Spleen (tissue), 11 donors: Measurements from ENCODE around the gene LRRC59. TPM values are rescaled to one million over a fixed set of nuclear protein-coding genes. Genes with fewer than 3 reads are reported as not detected.
"Not testable (repeated sequence)": the region's sequence is repeated elsewhere in the genome, so short reads cannot be mapped to it uniquely, and the experiment has no call there.

Experiments used
- DNase-seq: peaks from one replicate; pipeline ENCODE4 v3.0.0-alpha.2; 2020
- H3K27ac ChIP-seq, 8 donors: fragments of 200-600 bp; sonication (generic) in 7 of 8; 1 replicate in 4 of 8; 2 replicates in 4 of 8; pipeline versions ENCODE4 v1.5.0 to v1.8.0; 2016 to 2021; ENCODE audit warnings: inconsistent platforms in 4 of 8, mild to moderate bottlenecking in 4 of 8, moderate library complexity in 1 of 8
- H3K27me3 ChIP-seq, 7 donors: fragments of 200-600 bp; sonication (generic) in 6 of 7; replicated peaks in 1 of 7; 1 replicate in 4 of 7; 2 replicates in 3 of 7; pipeline versions ENCODE4 v1.5.0 to v1.8.0; 2016 to 2021; ENCODE audit warnings: inconsistent platforms in 3 of 7, mild to moderate bottlenecking in 1 of 7
- H3K36me3 ChIP-seq, 6 donors: fragments of 200-600 bp; sonication (generic) in 5 of 6; 1 replicate in 4 of 6; 2 replicates in 2 of 6; pipeline versions ENCODE4 v1.5.0 to v1.8.0; 2016 to 2021; ENCODE audit warnings: inconsistent platforms in 2 of 6
- H3K4me1 ChIP-seq, 6 donors: fragments of 200-600 bp; sonication (generic) in 5 of 6; 1 replicate in 3 of 6; 2 replicates in 3 of 6; pipeline versions ENCODE4 v1.5.0 to v1.8.0; 2016 to 2021; ENCODE audit warnings: inconsistent platforms in 3 of 6
- H3K4me3 ChIP-seq, 8 donors: fragments of 200-600 bp; sonication (generic) in 7 of 8; 1 replicate in 4 of 8; 2 replicates in 4 of 8; pipeline versions ENCODE4 v1.5.0 to v1.8.0; 2016 to 2021; ENCODE audit warnings: inconsistent platforms in 4 of 8, mild to moderate bottlenecking in 4 of 8, moderate library complexity in 2 of 8
- H3K9me3 ChIP-seq, 8 donors: fragments of 200-600 bp; sonication (generic) in 7 of 8; 1 replicate in 4 of 8; 2 replicates in 4 of 8; pipeline versions ENCODE4 v1.5.0 to v1.8.0; 2016 to 2021; ENCODE audit warnings: inconsistent platforms in 4 of 8
- POLR2A ChIP-seq, 3 donors: fragments of 450-650 bp; IDR thresholded peaks; one replicate each; pipeline ENCODE4 v1.5.1; 2017; ENCODE audit warnings: antibody characterized with exemption in 3 of 3, mild to moderate bottlenecking in 1 of 3
- POLR2AphosphoS5 ChIP-seq, 3 donors: sonication (generic); formaldehyde crosslinking; IDR thresholded peaks; one replicate each; pipeline ENCODE4 v1.5.1; 2017; ENCODE audit warnings: antibody characterized with exemption in 3 of 3
- WGBS, 5 donors: extraction: QIAGEN DNeasy Blood & Tissue Kit in 3 of 5; methylation state at CpG; one replicate each; pipeline versions ENCODE4 v1.1.5 to v1.1.7; 2013 to 2018; 5-methylcytosine and 5-hydroxymethylcytosine counted together
- intact Hi-C: fragments of 100-400 bp; cut with DNase I; formaldehyde crosslinking; loops from one replicate; pipeline ENCODE4 v1.15.0; 2023; ENCODE audit warnings: low total_unique reads
- polyA plus RNA-seq, 3 donors: library from polyadenylated mRNA; stranded (reverse); fragments of 200-250 nt; gene quantifications; one replicate each; pipeline ENCODE4 v1.2.1, GENCODE V29; 2013
- total RNA-seq, 7 donors: library from RNA; depleted of rRNA in 3 of 7; stranded (reverse); fragments of >200 nt in 3 of 7; fragmentation: NEBNext Ultra II Directional in 4 of 7; extraction: Animal tissue kit (Norgen Biotek cat#: 25700) in 4 of 7; gene quantifications; one replicate each; pipeline versions ENCODE4 v1.1.0 to v1.2.1, GENCODE V29; 2016 to 2021
- TF ChIP-seq, protein P1 (sequence below), 11 experiments: fragments of 200-600 bp in 7 of 11; fragments of 450-650 bp in 4 of 11; sonication (generic) in 4 of 11; IDR thresholded peaks in 8 of 11; conservative IDR thresholded peaks in 3 of 11; 1 replicate in 7 of 11; 2 replicates in 4 of 11; pipeline versions ENCODE4 v1.4.0 to v1.8.0; 2016 to 2021; ENCODE audit warnings: antibody characterized with exemption in 11 of 11, inconsistent platforms in 4 of 11, mild to moderate bottlenecking in 1 of 11
- donor health status: healthy with polysubstance abuse.
- donor health status: DM: no; HTN: no; CAD: no; lungs with moderate emphysema.
- donor health status: DM: no; HTN: no; CAD: no.
- donor health status: Bipolar disorder and iron deficiency.
- donor health status: healthy.
- donor health status: DM: no; HTN: no; CAD: no.
- donor health status: DM: yes; HTN: yes; CAD: no.

The LRRC59 gene
- total and polyA plus RNA-seq, 10 donors, result 12.5 to 71.3 (median 46.1) TPM

DNA sequence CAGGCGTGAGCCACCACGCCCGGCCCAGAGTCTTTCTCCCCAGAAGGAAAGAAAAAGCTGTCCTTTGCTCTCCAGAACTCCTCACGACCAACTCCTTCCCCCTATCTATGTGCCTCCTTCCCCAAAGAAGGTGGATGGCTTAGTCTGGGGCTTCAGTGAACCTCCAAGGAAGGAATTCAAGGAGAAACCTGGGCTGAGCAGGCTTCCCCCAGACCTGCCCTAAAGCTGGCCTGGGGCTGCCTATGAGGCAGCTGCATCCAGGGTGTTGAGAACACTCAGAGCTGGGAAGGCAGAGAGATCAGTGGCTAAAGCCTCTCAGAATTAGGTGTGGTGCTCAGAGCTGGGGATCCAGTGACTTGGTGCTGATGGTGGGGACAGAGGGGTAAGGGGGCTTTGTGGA is 32.5 kb upstream of the LRRC59 start:
- H3K27ac ChIP-seq, result no peak overlapping the region

DNA sequence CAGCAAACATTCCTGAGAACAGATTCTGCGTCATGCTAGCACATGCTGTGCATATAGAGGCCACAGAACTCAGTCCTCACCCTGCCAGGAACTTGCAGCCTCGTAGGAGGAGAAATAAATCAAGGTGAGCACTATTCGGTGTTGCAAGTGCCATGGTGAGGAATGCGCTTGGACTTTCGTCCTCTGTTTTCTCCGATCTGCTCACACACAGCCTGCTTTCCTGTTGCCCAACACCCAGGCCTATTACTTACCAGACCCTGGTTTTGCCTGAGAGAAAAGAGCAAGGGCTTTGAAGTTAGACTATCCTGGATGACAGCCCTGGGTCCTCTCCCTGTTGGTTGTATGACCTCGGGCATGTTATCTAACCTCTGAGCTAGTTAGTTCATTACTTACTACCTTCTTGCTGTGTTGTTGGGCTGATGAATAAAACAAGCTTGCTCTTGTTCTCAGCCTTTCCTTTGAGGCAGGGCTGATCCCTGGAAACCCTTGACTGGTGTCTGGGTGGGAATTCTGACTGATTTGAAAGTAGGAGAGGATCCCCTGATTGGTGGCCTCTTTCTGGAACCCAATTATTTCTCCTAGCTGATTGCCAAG is 31.6 kb upstream of the LRRC59 start:
- no peak overlapping the region for H3K4me3 ChIP-seq
- 61 to 89% (median 77%) methylated on average over 7 of the region's 7 CpGs for whole genome bisulfite sequencing, 5 donors
- H3K9me3 ChIP-seq, result no peaks in the 10 kb centered on the region
- peaks cover 15 to 49% (median 37%) of the 10 kb centered on the region in 6 donors for H3K4me1 ChIP-seq
- no peaks in the 10 kb centered on the region for H3K27me3 ChIP-seq
- H3K27ac ChIP-seq, result no peak overlapping the region
- no peak for DNase-seq
- intact Hi-C loops, result no loop called here
- TF ChIP-seq POLR2AphosphoS5 (IDR thresholded peaks at IDR 0.05) (no peak), POLR2A (IDR thresholded peaks at IDR 0.05) (no peak)
- TF ChIP-seq, protein P1, sequence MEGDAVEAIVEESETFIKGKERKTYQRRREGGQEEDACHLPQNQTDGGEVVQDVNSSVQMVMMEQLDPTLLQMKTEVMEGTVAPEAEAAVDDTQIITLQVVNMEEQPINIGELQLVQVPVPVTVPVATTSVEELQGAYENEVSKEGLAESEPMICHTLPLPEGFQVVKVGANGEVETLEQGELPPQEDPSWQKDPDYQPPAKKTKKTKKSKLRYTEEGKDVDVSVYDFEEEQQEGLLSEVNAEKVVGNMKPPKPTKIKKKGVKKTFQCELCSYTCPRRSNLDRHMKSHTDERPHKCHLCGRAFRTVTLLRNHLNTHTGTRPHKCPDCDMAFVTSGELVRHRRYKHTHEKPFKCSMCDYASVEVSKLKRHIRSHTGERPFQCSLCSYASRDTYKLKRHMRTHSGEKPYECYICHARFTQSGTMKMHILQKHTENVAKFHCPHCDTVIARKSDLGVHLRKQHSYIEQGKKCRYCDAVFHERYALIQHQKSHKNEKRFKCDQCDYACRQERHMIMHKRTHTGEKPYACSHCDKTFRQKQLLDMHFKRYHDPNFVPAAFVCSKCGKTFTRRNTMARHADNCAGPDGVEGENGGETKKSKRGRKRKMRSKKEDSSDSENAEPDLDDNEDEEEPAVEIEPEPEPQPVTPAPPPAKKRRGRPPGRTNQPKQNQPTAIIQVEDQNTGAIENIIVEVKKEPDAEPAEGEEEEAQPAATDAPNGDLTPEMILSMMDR (IDR thresholded peaks at IDR 0.05 in 8 of 11, conservative IDR thresholded peaks at IDR 0.05 in 3 of 11), result no peak
- H3K36me3 ChIP-seq, result peaks cover 0 to 20% (median 0%) of the 10 kb centered on the region in 6 donors

More for the DNA sequence above, 32.5 kb upstream of the LRRC59 start:
- Histone ChIP-seq H3K9me3 (no peaks in the 10 kb centered on the region), H3K4me1 (peaks cover 14 to 40% (median 31%) of the 10 kb centered on the region in 6 donors), H3K4me3 (no peak overlapping the region), H3K36me3 (peaks cover 0 to 23% (median 0%) of the 10 kb centered on the region in 6 donors), H3K27me3 (no peaks in the 10 kb centered on the region)
- WGBS, 5 donors, result 87 to 99% (median 94%) methylated on average over 4 of the region's 4 CpGs
- TF ChIP-seq POLR2A (IDR thresholded peaks at IDR 0.05) (no peak), POLR2AphosphoS5 (IDR thresholded peaks at IDR 0.05) (no peak)
- TF ChIP-seq, protein P1 (IDR thresholded peaks at IDR 0.05 in 8 of 11, conservative IDR thresholded peaks at IDR 0.05 in 3 of 11), result no peak
- intact Hi-C loops, result no loop called here
- no peak for DNase-seq

DNA sequence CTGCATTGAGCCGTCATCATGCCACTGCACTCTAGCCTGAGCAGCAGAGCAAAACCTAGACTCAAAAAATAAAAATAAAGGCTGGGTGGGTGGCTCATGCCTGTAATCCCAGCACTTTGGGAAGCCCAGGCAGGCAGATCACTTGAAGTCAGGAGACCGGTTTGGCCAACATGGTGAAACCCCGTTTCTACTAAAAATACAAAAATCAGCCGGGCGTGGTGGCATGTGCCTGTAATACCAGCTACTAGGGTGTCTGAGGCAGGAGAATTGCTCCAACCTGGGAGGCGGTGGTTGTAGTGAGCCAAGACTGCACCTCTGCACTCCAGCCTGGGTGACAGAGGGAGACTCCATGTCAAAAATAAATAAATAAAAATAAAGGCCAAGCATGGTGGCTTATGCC is 30.8 kb upstream of the LRRC59 start:
- peaks cover 0 to 13% (median 0%) of the 10 kb centered on the region in 6 donors for H3K36me3 ChIP-seq
- intact Hi-C loops, H3K4me3 ChIP-seq, H3K9me3 ChIP-seq, DNase-seq, H3K27me3 ChIP-seq: not testable (repeated sequence)
- WGBS, 5 donors, result 80 to 91% (median 80%) methylated on average over 6 of the region's 6 CpGs
- H3K27ac ChIP-seq, result peak overlapping the region in 1 of 8 donors; percentile 87
- H3K4me1 ChIP-seq, result peaks cover 15 to 51% (median 39%) of the 10 kb centered on the region in 6 donors

DNA sequence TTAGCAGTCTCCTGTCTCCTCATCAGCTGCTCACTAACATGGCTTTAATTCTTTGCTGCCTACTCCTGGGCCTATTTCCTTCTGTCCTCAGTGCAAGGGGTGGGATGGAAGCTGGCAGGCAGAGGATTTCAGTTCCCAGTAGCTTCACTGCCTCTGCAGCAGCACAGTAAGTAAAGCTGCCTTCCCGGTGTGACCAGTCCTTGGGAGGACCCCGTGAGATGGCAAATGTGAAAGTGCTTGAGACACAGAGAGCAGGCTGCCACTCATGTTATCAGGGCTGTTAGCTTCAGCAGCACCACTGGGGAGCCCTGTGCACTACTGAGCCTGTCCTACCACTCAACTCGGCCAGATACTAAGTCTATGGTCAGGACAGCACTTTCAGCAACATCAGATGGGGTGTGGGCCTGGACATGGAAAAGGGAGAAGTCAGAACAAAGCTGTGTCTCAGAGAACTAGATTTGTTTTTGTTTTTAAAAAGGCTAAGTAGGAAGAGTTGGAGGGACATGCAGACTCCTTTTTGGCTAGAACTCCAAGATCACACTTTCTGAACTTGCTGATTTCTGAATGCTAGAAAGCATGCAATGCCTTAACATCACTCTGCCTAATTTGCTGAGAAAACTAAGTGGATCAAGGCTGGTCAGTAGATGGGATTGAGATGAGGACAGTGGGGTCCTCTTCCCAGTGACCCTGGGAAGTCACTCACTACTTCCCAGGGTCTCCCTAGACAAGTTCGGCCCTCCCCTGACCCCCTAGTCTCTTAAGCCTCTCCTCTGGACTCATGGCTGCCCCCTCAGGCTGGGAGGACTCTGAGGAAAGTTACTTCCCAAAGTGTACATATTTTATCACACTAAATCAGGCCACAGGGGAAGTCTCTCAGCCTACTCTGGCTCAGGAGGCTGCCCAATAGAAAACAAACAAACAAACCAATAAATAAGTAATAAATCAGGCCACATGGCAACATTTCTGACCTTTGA is 29.8 kb upstream of the LRRC59 start:
- TF ChIP-seq POLR2AphosphoS5 (IDR thresholded peaks at IDR 0.05) (no peak), POLR2A (IDR thresholded peaks at IDR 0.05) (no peak)
- TF ChIP-seq, protein P1 (IDR thresholded peaks at IDR 0.05 in 8 of 11, conservative IDR thresholded peaks at IDR 0.05 in 3 of 11), result no peak
- peaks cover 0 to 9% (median 0%) of the 10 kb centered on the region in 6 donors for H3K36me3 ChIP-seq
- 19 to 28% (median 21%) methylated on average over 4 of the region's 4 CpGs for WGBS, 5 donors
- H3K4me3 ChIP-seq, result peak overlapping the region; percentile 56 to 94 (median 75)
- no peak for DNase-seq
- intact Hi-C loops, result no loop called here
- H3K27ac ChIP-seq, result peak overlapping the region; percentile 19 to 89 (median 84)
- no peaks in the 10 kb centered on the region for H3K9me3 ChIP-seq
- no peaks in the 10 kb centered on the region for H3K27me3 ChIP-seq
- peaks cover 15 to 61% (median 41%) of the 10 kb centered on the region in 6 donors for H3K4me1 ChIP-seq
